Liver (tissue), 3 donors: Measurements from ENCODE around the gene CD8B2.
"Not testable (repeated sequence)": the region's sequence is repeated elsewhere in the genome, so short reads cannot be mapped to it uniquely, and the experiment has no call there.

Experiments
- JUND ChIP-seq, 2 donors: IDR thresholded peaks; 2 replicates each; pipeline ENCODE4 v1.6.1; 2016; ENCODE audit warnings: antibody characterized with exemption in 2 of 2
- SP1 ChIP-seq: IDR thresholded peaks from 2 replicates; pipeline ENCODE4 v1.6.1; 2018; ENCODE audit warnings: antibody characterized with exemption, mild to moderate bottlenecking
- TAF1 ChIP-seq: conservative IDR thresholded peaks from 2 replicates; pipeline ENCODE4 v1.6.1; 2016; ENCODE audit warnings: antibody characterized with exemption, mild to moderate bottlenecking
- YY1 ChIP-seq: IDR thresholded peaks from 2 replicates; pipeline ENCODE4 v1.6.1; 2016; ENCODE audit warnings: antibody characterized with exemption, mild to moderate bottlenecking
- TF ChIP-seq, protein P1 (sequence below): fragments of 150-350 bp; IDR thresholded peaks from 2 replicates; pipeline ENCODE4 v1.5.1; 2017; ENCODE audit warnings: improper control_type of control experiment, low read depth, low read length; ENCODE audit not compliant: missing input control
- TF ChIP-seq, protein P2 (sequence below): IDR thresholded peaks from 2 replicates; pipeline ENCODE4 v1.6.1; 2016; ENCODE audit warnings: antibody characterized with exemption
- donor health status: healthy.
- donor health status: healthy.

DNA sequence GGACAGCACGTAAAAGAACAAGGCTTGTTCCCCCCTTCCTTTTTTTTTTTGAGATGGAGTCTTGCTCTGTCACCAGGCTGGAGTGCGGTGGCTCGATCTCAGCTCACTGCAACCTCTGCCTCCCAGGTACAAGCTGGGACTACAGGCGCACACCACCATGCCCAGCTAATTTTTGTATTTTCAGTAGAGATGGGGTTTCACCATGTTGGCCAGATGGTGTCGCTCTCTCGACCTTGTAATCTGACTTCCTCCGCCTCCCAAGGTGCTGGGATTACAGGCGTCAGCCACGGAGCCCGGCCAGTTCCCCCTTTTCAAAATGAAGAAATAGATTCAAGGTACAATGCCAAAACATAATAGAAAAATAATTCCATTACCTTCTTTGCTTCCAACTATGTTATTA lies 25.3 kb upstream of the CD8B2 start:
- TF ChIP-seq, protein P1, sequence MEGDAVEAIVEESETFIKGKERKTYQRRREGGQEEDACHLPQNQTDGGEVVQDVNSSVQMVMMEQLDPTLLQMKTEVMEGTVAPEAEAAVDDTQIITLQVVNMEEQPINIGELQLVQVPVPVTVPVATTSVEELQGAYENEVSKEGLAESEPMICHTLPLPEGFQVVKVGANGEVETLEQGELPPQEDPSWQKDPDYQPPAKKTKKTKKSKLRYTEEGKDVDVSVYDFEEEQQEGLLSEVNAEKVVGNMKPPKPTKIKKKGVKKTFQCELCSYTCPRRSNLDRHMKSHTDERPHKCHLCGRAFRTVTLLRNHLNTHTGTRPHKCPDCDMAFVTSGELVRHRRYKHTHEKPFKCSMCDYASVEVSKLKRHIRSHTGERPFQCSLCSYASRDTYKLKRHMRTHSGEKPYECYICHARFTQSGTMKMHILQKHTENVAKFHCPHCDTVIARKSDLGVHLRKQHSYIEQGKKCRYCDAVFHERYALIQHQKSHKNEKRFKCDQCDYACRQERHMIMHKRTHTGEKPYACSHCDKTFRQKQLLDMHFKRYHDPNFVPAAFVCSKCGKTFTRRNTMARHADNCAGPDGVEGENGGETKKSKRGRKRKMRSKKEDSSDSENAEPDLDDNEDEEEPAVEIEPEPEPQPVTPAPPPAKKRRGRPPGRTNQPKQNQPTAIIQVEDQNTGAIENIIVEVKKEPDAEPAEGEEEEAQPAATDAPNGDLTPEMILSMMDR, result not testable (repeated sequence)
- TF ChIP-seq, protein P2, sequence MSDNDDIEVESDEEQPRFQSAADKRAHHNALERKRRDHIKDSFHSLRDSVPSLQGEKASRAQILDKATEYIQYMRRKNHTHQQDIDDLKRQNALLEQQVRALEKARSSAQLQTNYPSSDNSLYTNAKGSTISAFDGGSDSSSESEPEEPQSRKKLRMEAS, result not testable (repeated sequence)
- TF ChIP-seq JUND (IDR thresholded peaks at IDR 0.05); YY1; SP1; TAF1: not testable (repeated sequence)
